ENCODE data around the gene DHFR.
"Not testable (repeated sequence)": the region's sequence is repeated elsewhere in the genome, so short reads cannot be mapped to it uniquely, and the experiment has no call there.

Gene DHFR

GRCh38 chr5:80592761-80593160 lies 62.0 kb downstream of the DHFR start:
- DNase-seq = no peak

GRCh38 chr5:80592105-80592504 lies 62.7 kb downstream of the DHFR start:
- DNase-seq = no peak

- no peak for DNase-seq
These were observed 63.4 kb downstream of the DHFR start for GRCh38 chr5:80591352-80591751.

GRCh38 chr5:80590766-80591165 lies 64.0 kb downstream of the DHFR start:
- no peak for DNase-seq

DNA sequence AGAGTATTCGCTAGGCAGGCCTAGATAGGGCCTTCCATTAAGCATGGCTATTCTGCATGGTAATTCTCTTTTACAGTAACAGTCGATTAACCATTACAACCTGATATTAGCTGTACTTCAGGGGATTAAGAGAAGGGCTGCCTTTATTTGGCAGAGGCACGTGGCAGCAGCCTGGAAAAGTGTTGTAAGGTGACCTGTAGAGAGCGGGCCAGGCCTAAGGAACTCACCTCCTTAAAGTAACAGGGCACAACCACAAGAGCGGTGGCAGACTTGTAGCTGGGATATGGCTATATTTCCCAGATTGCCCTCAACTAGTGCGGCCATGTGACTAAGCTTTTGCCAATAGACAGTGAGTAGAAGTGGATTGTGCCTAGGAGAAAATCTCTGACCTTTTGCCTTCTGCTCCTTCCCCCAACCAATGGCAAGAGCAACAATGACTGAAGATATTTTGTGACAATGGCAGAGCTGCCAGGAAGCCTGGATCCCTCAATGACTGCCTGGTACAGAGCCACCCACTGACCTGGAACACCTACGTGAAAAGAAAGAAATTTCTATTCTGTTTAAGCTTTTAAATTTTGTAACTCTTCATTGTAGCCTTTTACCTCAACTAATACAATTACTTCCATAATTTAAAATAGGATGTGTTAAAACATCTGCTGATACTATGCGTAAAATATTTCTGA lies 65.8 kb downstream of the DHFR start:
- DNase-seq = no peak

- no peak for DNase-seq
These were observed 70.0 kb downstream of the DHFR start for GRCh38 chr5:80584770-80585169.

DNA sequence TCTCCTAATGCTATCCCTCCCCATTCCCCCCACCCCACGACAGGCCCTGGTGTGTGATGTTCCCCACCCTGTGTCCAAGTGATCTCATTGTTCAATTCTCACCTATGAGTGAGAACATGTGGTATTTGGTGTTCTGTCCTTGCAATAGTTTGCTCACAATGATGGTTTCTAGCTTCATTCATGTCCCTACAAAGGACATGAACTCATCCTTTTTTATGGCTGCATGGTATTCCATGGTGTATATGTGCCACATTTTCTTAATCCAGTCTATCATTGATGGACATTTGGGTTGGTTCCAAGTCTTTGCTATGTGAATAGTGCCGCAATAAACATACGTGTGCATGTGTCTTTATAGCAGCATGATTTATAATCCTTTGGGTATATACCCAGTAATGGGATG lies 74.5 kb downstream of the DHFR start:
- not testable (repeated sequence) for DNase-seq

GRCh38 chr5:80579050-80579449 lies 75.7 kb downstream of the DHFR start:
- DNase-seq = no peak

- DNase-seq = no peak
These were observed 77.1 kb downstream of the DHFR start for GRCh38 chr5:80577707-80578106.

GRCh38 chr5:80576383-80576782 lies 78.4 kb downstream of the DHFR start:
- peak in 1 of 5 experiments; percentile 74 for DNase-seq

Data from T-helper 2 cell (primary cell).